Stimulated activated CD8-positive, alpha-beta memory T cell treated with anti-CD3 and anti-CD28 coated beads, Interleukin-15, amount 100 ng/mL, for 24 hours (primary cell): Measurements from ENCODE around the gene PTPN22.

ENCODE experiments used
- DNase-seq: peaks from one replicate; pipeline ENCODE4 v3.0.0-alpha.2; 2020; ENCODE audit warnings: low read depth

The PTPN22 gene

DNA sequence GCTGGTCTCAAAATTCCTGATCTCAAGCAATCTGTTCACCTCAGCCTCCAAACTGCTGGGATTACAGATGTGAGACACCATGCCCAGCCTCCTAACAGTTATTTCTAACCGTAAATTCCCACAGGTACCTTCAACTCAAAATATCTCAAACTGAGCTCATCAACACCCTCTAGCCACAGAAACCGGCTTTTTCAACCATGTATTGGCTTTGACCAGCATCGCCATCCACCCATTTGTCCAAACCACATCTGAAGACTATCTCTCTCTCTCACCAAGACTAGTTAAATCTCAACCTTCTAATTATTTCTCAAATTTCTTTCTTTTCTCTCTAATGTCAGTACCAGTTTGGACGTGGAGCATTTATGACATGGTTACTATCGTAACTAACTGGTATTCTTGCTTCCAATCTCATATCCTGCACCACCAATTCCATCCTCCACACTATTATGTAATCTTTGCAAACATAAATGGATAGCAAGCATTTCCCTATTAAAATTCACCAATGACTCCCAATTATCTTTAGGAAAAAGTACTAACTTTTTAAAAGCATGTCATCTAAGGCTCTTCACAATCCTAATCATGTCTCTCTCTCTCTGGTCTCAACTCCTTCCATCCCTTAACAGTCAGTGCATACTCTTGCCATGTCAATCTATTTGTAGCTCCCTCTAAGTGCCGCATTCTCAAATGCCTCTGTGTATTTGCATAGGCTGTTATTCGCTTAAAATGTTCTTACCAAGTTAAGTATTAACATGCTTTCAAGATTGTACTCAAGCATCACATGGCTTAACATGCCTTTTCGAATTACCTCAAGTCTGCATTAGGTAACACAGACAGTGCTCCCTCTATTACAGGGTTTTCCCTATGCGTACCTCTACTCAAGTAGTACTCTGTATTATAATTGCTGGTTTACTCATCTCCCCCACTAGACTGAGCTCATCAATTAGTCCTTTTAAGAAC is 77.4 kb downstream of the PTPN22 start:
- no peak for DNase-seq

- no peak for DNase-seq
Observed at GRCh38 chr1:113792986-113793385, 78.5 kb downstream of the PTPN22 start.

DNA sequence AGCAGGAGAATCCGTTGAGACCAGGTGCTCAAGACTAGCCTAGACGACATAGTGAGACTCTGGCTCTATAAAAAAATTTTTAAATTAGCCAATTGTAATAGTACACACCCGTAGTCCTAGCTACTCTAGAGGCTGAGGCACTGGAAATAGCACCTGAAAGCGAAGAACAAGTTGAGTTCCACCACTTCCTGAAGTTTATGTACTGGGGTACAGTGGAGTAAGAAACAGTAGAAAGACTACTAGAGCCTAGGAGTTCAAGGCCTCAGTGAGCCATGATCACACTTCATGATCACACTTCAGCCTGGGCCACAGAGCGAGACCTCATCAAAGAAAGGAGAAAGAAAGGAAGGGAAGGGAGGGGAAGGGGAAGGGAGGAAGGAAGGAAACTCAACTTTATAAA is 79.0 kb downstream of the PTPN22 start:
- DNase-seq, result no peak

- no peak for DNase-seq
Observed at GRCh38 chr1:113788802-113789201, 82.7 kb downstream of the PTPN22 start.

- no peak for DNase-seq
Observed at GRCh38 chr1:113787663-113788062, 83.8 kb downstream of the PTPN22 start.

DNA sequence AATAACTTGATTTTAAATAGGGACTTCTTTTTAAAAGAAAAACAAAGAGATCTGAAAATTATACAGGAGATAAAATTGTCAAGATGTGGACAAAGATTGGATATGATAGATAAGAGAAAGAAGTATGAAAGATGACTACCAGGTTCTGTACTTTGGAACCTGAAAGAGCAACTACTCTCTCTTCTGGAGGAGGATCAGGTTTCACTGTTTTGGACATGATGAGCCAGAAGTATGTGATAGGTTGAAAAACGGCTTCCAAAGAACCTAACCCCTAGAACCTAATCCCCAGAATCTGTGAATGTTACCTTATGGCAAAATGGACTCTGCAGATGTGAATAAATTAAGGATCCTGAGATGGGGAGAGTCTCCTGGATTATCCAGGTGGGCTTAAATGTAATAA is 85.4 kb downstream of the PTPN22 start:
- DNase-seq, result no peak

GRCh38 chr1:113784104-113784779 is 87.3 kb downstream of the PTPN22 start:
- no peak for DNase-seq

DNA sequence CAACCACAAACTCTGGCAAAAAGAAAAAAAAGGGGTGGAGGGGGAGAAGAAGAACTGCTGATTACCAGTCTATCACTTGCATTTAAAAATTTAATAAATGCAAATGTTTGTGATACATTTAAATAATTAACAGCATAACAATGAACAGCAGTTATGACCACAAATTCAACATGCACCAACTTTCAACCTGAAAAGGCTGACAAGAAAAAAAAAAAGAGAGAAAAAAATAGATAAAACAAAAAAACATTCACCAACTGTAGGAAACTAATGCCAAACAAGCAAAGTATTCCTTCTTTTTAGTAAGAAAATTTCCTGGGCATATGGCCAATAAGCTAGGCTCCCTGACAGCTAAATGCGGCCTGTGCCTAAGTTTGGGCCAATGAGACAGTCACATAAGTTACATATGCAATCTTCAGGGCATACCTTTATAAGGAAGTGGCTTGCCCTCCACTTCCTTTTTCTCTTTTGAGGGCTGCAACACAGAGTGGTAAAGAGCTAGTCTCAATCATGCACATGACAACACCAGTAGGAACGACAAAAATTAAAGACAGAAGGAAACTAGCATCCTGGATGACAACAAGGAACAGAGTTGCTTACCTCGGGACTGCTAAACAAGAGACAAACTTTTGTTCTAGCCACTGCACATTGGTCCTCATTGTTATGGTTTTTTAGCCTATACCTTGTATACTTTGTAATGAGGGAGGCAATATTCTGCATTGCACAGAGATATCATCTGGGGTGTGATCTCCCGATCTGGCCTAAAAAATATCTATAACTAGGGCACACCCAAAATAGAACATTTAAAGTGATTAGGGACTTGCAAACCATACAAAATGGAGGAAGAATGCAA is 88.0 kb downstream of the PTPN22 start:
- DNase-seq, result no peak

DNA sequence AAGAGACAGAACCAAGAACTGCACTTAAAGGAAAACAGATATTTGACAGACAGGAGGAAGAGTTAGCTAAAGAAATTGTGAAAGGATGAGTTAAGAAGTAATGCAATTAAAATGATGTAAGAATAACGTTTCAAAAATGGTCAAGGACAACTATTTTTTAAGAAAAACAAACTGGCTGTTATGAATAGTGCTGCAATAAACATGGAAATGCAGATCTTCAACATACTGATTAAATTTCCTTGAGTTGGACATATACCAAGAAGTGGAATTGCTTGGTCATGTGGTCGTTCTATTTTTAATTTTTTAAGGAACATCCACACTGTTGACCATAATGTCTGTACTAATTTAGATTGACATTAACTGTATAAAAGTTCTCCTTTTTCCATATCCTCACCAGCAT is 89.1 kb downstream of the PTPN22 start:
- DNase-seq, result no peak

- no peak for DNase-seq
Observed at GRCh38 chr1:113780374-113781146, 91.0 kb downstream of the PTPN22 start.

- DNase-seq, result no peak
Observed at GRCh38 chr1:113779542-113779941, 92.0 kb downstream of the PTPN22 start.

GRCh38 chr1:113777561-113777960 is 94.0 kb downstream of the PTPN22 start:
- DNase-seq, result no peak

DNA sequence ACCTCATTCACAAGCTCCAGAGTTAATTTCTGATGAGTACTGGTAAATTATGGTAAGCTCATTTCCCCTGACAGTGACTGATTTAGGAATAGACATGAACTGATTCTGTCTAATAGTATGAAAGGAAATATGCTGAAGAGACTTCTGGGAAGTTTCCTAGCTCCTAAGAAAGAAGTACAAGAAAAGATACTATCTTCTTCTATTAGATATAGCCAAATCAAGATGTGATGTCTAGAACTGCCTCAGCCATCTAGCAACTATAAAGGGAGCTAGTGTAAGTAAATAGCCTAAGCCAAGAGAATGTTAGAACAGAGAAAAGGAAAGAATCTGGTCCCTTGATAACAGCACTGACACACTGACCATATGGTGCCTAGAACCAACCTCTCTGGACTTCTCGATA is 101.5 kb downstream of the PTPN22 start:
- no peak for DNase-seq

DNA sequence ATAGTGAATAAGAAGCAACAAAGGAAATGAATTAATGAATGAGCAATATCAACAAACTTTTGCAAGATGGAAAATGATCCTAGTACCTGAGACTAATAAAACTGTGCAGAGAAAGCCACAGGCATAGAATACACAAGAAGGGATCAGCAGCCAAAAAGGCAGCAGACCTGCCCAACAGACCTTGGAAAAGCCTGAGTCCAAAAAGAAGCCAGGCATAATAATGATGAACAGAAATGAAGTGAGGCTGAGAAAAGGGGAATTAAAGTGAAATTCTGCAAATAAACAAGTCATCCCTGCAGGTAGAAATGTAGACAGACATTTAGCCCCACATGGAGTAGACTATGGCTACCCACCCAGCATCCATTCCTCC is 101.9 kb downstream of the PTPN22 start:
- DNase-seq, result no peak

- DNase-seq, result no peak
Observed at GRCh38 chr1:113768916-113769600, 102.5 kb downstream of the PTPN22 start.

DNA sequence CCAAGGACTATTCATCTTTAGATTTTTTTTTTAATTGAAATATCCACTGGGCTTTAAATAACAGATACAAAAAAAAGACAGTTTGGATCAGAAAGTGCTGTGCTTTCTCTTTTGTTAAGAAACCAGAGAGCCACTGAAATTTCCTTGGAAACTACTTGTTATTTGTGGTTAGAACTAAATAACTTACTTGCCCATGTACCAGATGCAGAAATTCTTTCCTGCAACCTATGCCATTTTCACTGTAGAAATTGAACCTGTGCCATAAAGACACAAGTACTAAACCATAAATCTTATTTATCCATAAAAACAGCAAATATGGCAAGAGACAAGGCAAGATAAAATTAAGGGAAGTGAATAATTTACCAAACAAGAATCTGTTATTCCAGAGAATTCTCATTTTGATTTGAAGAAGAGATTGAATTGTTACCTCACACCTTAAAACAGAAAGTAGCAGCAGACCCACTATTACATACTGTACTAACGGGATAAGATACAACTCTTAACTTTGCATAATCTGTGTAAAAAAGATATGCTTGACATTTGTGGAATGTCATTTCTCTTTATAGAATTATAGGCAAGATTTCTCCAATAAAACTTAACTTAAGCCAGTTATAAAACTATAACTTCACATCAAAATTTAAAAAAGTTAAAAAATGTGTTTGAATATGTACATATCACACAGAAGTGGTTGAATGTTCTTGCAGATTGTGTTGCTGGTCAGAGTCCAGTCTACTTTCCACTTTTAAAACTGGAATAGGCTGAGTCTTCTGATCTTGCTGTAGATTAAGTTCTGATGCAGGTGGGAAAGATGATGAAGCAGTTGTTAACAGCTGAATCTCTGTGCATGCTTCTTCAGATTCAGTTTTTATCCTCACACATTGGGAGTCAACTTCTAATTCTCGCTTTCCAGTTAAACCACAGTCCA is 105.9 kb downstream of the PTPN22 start:
- DNase-seq, result no peak
